HEK293 (cell line): Measurements from ENCODE around the gene LHFPL3.

Experiments
- BCL11A ChIP-seq: fragments of 450-650 bp; formaldehyde crosslinking; IDR thresholded peaks from 2 replicates; pipeline ENCODE4 v1.5.1; 2016; ENCODE audit warnings: low read depth, missing biosample characterization, missing genetic modification characterization
- ZNF16 ChIP-seq: fragments of 450-650 bp; formaldehyde crosslinking; IDR thresholded peaks from 2 replicates; pipeline ENCODE4 v1.5.1; 2016; ENCODE audit warnings: low read depth, missing biosample characterization, missing genetic modification characterization
- ZNF184 ChIP-seq: fragments of 450-650 bp; IDR thresholded peaks from 2 replicates; pipeline ENCODE4 v1.5.1; 2018; ENCODE audit warnings: missing biosample characterization, mild to moderate bottlenecking, missing genetic modification characterization
- ZNF501 ChIP-seq: fragments of 450-650 bp; formaldehyde crosslinking; IDR thresholded peaks from 2 replicates; pipeline ENCODE4 v1.5.1; 2016; ENCODE audit warnings: missing biosample characterization, missing genetic modification characterization
- TF ChIP-seq, protein P1 (sequence below): IDR thresholded peaks from 2 replicates; pipeline ENCODE4 v1.6.1; 2011; ENCODE audit warnings: mild to moderate bottlenecking, low read depth, low read length, borderline replicate concordance
- TF ChIP-seq, protein P2 (sequence below): fragments of 450-650 bp; formaldehyde crosslinking; IDR thresholded peaks from 2 replicates; pipeline ENCODE4 v1.5.1; 2016; ENCODE audit warnings: missing biosample characterization, missing genetic modification characterization
- TF ChIP-seq, protein P3 (sequence below): fragments of 450-650 bp; formaldehyde crosslinking; IDR thresholded peaks from 2 replicates; pipeline ENCODE4 v1.5.1; 2017; ENCODE audit warnings: missing biosample characterization, missing genetic modification characterization
- TF ChIP-seq, protein P4 (sequence below): fragments of 450-650 bp; formaldehyde crosslinking; IDR thresholded peaks from 2 replicates; pipeline ENCODE4 v1.5.1; 2016; ENCODE audit warnings: missing biosample characterization, missing genetic modification characterization

DNA sequence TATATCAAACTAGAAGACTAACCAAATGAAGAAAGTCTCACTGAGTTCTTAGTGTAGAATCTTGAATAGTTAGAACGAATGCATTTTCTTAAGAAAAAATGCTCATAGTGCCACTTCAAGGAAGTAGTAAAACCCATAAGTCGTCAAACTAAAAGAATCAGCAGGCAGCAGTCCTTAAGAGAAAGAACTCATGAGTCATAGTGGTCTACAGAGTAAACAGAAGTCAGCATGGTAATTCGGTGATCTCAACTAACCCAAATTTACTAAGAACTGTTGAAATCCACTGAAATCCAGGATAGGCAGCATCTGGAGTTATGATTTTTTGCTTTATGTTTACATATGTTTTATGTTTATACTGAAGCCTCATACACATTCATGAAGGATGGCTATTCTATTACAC lies 256.2 kb downstream of the LHFPL3 start:
- TF ChIP-seq, protein P1, sequence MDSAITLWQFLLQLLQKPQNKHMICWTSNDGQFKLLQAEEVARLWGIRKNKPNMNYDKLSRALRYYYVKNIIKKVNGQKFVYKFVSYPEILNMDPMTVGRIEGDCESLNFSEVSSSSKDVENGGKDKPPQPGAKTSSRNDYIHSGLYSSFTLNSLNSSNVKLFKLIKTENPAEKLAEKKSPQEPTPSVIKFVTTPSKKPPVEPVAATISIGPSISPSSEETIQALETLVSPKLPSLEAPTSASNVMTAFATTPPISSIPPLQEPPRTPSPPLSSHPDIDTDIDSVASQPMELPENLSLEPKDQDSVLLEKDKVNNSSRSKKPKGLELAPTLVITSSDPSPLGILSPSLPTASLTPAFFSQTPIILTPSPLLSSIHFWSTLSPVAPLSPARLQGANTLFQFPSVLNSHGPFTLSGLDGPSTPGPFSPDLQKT, result no peak
- TF ChIP-seq, protein P2, sequence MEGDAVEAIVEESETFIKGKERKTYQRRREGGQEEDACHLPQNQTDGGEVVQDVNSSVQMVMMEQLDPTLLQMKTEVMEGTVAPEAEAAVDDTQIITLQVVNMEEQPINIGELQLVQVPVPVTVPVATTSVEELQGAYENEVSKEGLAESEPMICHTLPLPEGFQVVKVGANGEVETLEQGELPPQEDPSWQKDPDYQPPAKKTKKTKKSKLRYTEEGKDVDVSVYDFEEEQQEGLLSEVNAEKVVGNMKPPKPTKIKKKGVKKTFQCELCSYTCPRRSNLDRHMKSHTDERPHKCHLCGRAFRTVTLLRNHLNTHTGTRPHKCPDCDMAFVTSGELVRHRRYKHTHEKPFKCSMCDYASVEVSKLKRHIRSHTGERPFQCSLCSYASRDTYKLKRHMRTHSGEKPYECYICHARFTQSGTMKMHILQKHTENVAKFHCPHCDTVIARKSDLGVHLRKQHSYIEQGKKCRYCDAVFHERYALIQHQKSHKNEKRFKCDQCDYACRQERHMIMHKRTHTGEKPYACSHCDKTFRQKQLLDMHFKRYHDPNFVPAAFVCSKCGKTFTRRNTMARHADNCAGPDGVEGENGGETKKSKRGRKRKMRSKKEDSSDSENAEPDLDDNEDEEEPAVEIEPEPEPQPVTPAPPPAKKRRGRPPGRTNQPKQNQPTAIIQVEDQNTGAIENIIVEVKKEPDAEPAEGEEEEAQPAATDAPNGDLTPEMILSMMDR (tag by site-specific recombination), result no peak
- no peak for TF ChIP-seq ZNF184 (tag by site-specific recombination)
- TF ChIP-seq, protein P3, sequence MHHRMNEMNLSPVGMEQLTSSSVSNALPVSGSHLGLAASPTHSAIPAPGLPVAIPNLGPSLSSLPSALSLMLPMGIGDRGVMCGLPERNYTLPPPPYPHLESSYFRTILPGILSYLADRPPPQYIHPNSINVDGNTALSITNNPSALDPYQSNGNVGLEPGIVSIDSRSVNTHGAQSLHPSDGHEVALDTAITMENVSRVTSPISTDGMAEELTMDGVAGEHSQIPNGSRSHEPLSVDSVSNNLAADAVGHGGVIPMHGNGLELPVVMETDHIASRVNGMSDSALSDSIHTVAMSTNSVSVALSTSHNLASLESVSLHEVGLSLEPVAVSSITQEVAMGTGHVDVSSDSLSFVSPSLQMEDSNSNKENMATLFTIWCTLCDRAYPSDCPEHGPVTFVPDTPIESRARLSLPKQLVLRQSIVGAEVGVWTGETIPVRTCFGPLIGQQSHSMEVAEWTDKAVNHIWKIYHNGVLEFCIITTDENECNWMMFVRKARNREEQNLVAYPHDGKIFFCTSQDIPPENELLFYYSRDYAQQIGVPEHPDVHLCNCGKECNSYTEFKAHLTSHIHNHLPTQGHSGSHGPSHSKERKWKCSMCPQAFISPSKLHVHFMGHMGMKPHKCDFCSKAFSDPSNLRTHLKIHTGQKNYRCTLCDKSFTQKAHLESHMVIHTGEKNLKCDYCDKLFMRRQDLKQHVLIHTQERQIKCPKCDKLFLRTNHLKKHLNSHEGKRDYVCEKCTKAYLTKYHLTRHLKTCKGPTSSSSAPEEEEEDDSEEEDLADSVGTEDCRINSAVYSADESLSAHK (tag by site-specific recombination), result no peak
- no peak for TF ChIP-seq ZNF501 (tag by site-specific recombination)
- TF ChIP-seq BCL11A (tag by site-specific recombination), result no peak
- TF ChIP-seq, protein P4, sequence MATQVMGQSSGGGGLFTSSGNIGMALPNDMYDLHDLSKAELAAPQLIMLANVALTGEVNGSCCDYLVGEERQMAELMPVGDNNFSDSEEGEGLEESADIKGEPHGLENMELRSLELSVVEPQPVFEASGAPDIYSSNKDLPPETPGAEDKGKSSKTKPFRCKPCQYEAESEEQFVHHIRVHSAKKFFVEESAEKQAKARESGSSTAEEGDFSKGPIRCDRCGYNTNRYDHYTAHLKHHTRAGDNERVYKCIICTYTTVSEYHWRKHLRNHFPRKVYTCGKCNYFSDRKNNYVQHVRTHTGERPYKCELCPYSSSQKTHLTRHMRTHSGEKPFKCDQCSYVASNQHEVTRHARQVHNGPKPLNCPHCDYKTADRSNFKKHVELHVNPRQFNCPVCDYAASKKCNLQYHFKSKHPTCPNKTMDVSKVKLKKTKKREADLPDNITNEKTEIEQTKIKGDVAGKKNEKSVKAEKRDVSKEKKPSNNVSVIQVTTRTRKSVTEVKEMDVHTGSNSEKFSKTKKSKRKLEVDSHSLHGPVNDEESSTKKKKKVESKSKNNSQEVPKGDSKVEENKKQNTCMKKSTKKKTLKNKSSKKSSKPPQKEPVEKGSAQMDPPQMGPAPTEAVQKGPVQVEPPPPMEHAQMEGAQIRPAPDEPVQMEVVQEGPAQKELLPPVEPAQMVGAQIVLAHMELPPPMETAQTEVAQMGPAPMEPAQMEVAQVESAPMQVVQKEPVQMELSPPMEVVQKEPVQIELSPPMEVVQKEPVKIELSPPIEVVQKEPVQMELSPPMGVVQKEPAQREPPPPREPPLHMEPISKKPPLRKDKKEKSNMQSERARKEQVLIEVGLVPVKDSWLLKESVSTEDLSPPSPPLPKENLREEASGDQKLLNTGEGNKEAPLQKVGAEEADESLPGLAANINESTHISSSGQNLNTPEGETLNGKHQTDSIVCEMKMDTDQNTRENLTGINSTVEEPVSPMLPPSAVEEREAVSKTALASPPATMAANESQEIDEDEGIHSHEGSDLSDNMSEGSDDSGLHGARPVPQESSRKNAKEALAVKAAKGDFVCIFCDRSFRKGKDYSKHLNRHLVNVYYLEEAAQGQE (tag by site-specific recombination), result no peak
- no peak for TF ChIP-seq ZNF16
